H1 (cell line): ENCODE data around the gene DYNLRB1. TPM values are rescaled to one million over a fixed set of nuclear protein-coding genes. Genes with fewer than 3 reads are reported as not detected.

Experiments
- CREB1 ChIP-seq: IDR thresholded peaks from 2 replicates; pipeline ENCODE4 v1.6.1; 2012; ENCODE audit warnings: inconsistent platforms
- JUND ChIP-seq: IDR thresholded peaks from 2 replicates; pipeline ENCODE4 v1.6.1; 2011; ENCODE audit warnings: mild to moderate bottlenecking, improper control_type of control experiment, low read length
- NRF1 ChIP-seq: IDR thresholded peaks from 2 replicates; pipeline ENCODE4 v1.6.1; 2011; ENCODE audit warnings: mild to moderate bottlenecking, low read depth, low read length, improper control_type of control experiment
- PHF8 ChIP-seq: fragments of 200-600 bp; sonication (generic); conservative IDR thresholded peaks from 2 replicates; pipeline ENCODE4 v1.7.1; 2012; ENCODE audit warnings: low read depth, mild to moderate bottlenecking, inconsistent platforms, low read length, moderate library complexity
- POLR2A ChIP-seq, 2 experiments: IDR thresholded peaks; 1 replicate in 1 of 2; 2 replicates in 1 of 2; pipeline ENCODE4 v1.6.1; 2011; ENCODE audit warnings: low read depth in 2 of 2, low read length in 2 of 2, mild to moderate bottlenecking in 2 of 2; ENCODE audit errors: control extremely low read depth in 1 of 2
- RXRA ChIP-seq: IDR thresholded peaks from 2 replicates; pipeline ENCODE4 v1.6.1; 2011; ENCODE audit warnings: low read depth, mild to moderate bottlenecking, low read length, moderate library complexity; ENCODE audit not compliant: insufficient read depth
- SAP30 ChIP-seq: fragments of 300-600 bp; sonication (generic); IDR thresholded peaks from 2 replicates; pipeline ENCODE4 v1.7.1; 2012; ENCODE audit warnings: low read length, moderate library complexity, mild to moderate bottlenecking, inconsistent platforms; ENCODE audit not compliant: insufficient read depth, insufficient replicate concordance
- TAF1 ChIP-seq: IDR thresholded peaks from 2 replicates; pipeline ENCODE4 v1.6.1; 2011; ENCODE audit warnings: mild to moderate bottlenecking, low read depth, low read length
- ZNF274 ChIP-seq: IDR thresholded peaks from 2 replicates; pipeline ENCODE4 v1.7.0; 2012; ENCODE audit warnings: low read length, borderline replicate concordance; ENCODE audit errors: extremely low read depth
- polyA plus RNA-seq, 7 experiments: library from polyadenylated mRNA; depleted of rRNA in 3 of 7; stranded (reverse) in 5 of 7; unstranded in 2 of 7; fragments of >200 nt in 5 of 7; fragments of 200-250 nt in 2 of 7; gene quantifications; 1 replicate in 5 of 7; 2 replicates in 1 of 7; 4 replicates in 1 of 7; pipeline versions ENCODE4 v1.2.1 to v1.2.3, GENCODE V29; 2011 to 2013; ENCODE audit warnings: missing spikeins in 2 of 7, mixed read lengths in 2 of 7
- total RNA-seq: library from RNA; stranded (reverse); fragmentation: NEBNext Ultra II Directional; extraction: Animal tissue kit (Norgen Biotek cat#: 25700); gene quantifications from 2 replicates; pipeline ENCODE4 v1.2.1, GENCODE V29; 2021
- TF ChIP-seq, protein P1 (sequence below): fragments of 300-600 bp; sonication (generic); IDR thresholded peaks from 2 replicates; pipeline ENCODE4 v1.7.1; 2012; ENCODE audit warnings: low read length, moderate library complexity, mild to moderate bottlenecking, inconsistent platforms; ENCODE audit not compliant: insufficient replicate concordance

The DYNLRB1 gene
- total and polyA plus RNA-seq, 2 of the 8 experiments (the other 6 are each of a cell fraction or from before 2014, with no cell fraction given): 109 to 214 TPM

DNA sequence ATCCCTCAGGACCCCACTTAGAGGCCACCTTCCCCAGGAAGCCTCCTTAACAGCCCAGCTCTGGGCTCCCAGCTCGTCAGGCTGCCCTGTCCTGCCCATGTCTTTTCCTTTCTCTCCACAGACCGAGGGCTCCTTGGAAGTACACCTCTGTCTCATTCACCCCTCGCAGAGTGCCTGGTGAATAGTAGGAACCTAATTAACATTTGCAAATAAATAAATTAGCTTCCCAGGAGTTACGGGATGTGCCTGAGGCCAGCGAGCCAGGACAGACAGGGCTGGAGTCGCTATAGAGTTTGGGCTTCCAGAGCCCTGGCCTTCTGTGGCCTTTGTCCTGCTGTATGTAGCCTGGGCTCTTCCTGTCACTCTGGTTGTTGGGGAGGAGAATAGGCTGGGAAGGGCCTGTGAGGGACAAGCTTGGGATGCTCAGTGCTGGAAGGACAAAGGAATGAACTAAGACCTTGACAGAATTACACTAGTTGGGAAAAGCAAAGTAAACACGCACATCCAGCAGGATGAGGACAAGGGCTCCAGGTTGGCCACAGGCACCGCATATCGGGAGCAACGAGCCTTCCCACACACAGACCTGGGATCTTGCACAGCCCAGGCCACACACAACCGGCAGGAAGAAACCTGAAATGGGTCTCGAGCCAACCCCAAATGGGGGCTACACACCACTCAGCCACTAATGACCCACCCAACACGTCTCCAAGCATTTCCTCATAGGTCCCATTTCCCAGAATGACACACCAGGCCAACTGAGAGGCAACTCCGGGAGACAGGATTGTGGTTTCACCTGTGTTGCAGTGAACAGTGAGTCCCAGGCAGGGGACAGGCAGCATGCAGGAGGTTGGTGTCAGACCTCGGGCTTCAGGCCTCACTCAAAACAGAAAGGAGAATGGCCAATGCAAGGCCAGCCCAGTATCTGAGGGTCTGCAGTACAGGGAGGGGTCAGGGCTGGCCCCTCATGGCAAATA, 52.0 kb downstream of the DYNLRB1 start (continued):
- TF ChIP-seq, protein P1, sequence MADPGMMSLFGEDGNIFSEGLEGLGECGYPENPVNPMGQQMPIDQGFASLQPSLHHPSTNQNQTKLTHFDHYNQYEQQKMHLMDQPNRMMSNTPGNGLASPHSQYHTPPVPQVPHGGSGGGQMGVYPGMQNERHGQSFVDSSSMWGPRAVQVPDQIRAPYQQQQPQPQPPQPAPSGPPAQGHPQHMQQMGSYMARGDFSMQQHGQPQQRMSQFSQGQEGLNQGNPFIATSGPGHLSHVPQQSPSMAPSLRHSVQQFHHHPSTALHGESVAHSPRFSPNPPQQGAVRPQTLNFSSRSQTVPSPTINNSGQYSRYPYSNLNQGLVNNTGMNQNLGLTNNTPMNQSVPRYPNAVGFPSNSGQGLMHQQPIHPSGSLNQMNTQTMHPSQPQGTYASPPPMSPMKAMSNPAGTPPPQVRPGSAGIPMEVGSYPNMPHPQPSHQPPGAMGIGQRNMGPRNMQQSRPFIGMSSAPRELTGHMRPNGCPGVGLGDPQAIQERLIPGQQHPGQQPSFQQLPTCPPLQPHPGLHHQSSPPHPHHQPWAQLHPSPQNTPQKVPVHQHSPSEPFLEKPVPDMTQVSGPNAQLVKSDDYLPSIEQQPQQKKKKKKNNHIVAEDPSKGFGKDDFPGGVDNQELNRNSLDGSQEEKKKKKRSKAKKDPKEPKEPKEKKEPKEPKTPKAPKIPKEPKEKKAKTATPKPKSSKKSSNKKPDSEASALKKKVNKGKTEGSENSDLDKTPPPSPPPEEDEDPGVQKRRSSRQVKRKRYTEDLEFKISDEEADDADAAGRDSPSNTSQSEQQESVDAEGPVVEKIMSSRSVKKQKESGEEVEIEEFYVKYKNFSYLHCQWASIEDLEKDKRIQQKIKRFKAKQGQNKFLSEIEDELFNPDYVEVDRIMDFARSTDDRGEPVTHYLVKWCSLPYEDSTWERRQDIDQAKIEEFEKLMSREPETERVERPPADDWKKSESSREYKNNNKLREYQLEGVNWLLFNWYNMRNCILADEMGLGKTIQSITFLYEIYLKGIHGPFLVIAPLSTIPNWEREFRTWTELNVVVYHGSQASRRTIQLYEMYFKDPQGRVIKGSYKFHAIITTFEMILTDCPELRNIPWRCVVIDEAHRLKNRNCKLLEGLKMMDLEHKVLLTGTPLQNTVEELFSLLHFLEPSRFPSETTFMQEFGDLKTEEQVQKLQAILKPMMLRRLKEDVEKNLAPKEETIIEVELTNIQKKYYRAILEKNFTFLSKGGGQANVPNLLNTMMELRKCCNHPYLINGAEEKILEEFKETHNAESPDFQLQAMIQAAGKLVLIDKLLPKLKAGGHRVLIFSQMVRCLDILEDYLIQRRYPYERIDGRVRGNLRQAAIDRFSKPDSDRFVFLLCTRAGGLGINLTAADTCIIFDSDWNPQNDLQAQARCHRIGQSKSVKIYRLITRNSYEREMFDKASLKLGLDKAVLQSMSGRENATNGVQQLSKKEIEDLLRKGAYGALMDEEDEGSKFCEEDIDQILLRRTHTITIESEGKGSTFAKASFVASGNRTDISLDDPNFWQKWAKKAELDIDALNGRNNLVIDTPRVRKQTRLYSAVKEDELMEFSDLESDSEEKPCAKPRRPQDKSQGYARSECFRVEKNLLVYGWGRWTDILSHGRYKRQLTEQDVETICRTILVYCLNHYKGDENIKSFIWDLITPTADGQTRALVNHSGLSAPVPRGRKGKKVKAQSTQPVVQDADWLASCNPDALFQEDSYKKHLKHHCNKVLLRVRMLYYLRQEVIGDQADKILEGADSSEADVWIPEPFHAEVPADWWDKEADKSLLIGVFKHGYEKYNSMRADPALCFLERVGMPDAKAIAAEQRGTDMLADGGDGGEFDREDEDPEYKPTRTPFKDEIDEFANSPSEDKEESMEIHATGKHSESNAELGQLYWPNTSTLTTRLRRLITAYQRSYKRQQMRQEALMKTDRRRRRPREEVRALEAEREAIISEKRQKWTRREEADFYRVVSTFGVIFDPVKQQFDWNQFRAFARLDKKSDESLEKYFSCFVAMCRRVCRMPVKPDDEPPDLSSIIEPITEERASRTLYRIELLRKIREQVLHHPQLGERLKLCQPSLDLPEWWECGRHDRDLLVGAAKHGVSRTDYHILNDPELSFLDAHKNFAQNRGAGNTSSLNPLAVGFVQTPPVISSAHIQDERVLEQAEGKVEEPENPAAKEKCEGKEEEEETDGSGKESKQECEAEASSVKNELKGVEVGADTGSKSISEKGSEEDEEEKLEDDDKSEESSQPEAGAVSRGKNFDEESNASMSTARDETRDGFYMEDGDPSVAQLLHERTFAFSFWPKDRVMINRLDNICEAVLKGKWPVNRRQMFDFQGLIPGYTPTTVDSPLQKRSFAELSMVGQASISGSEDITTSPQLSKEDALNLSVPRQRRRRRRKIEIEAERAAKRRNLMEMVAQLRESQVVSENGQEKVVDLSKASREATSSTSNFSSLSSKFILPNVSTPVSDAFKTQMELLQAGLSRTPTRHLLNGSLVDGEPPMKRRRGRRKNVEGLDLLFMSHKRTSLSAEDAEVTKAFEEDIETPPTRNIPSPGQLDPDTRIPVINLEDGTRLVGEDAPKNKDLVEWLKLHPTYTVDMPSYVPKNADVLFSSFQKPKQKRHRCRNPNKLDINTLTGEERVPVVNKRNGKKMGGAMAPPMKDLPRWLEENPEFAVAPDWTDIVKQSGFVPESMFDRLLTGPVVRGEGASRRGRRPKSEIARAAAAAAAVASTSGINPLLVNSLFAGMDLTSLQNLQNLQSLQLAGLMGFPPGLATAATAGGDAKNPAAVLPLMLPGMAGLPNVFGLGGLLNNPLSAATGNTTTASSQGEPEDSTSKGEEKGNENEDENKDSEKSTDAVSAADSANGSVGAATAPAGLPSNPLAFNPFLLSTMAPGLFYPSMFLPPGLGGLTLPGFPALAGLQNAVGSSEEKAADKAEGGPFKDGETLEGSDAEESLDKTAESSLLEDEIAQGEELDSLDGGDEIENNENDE: no peak
- TF ChIP-seq SAP30 (no peak), TAF1 (no peak), ZNF274 (no peak), NRF1 (no peak), CREB1 (no peak), POLR2A (IDR thresholded peaks at IDR 0.05; ENCODE audit: control extremely low read depth in 1 of 2, low read depth in 2 of 2, low read length in 2 of 2) (no peak), JUND (no peak), RXRA (no peak), PHF8 (no peak)
